GM21526 (cell line): ENCODE measurements around the gene PRSS27.

Experiments used
- ATAC-seq: cut with Tn5 transposase; IDR thresholded peaks from one replicate; pipeline ENCODE4 v1.9.1; 2021; ENCODE audit warnings: moderate library complexity; ENCODE audit not compliant: unreplicated experiment, low FRiP score

The PRSS27 gene

DNA sequence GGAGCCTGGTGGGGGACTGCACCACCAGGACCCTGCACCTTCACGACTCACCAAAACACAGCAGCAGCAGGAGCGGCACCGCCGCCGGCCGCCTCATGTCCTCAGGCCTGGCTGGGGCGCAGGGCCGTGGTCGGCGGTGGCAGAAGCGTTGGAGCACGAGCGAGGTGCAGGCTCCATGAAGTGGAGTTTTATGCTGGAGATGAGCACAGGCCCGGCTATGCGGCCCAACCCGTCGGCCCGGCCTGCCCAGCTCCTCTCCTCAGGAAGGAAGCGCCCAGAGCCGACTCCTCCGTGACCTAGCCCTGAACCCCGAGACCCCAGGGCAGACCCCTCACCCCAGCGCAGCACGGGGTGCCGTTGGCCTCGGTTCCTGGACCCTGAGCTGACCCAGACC is at the start of gene PRSS27:
Gene PRSS27 (minus strand): TSS at position 161 of the 394 bp plus-strand sequence. CDS start 64 bp downstream, at position 97.
- ATAC-seq = no peak

DNA sequence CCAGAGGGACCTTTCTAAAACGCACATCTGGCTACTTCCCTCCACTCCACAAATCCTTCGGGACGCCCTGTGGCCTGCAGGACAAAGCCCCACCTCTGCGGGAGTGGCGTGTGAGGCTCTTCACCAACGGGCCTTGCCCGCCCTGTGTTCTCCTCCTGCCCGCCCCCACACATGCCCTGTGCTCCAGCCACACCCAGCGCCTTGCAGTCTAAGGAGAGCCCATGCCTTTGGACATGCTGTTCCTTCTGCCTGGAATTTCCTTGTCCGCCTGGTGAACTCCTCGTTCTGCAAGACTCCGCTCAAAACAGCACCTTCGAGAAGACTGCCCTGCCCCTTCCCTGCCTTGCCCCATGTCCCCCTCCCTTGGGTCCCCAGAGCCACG is 49.6 kb upstream of the PRSS27 start:
- ATAC-seq = no peak

DNA sequence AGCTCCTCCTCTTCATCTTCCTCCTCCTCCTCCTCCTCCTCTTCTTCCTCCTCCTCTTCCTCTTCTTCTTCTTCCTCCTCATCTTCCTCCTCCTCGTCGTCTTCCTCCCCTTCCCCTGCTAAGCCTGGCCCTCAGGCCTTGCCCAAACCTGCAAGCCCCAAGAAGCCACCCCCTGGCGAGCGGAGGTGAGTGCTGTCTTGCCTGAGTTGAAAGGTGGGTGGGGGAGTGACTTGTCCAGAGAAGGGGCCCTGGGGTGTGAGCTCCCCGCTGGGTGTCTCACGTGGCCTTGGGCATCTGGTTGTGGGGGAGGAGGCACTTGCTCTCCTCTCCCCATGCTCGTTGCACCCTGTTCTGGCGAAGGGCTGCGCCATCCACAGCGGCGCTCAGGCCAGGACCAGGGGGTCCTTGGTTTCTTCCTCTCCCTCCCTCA is 49.1 kb upstream of the PRSS27 start:
- ATAC-seq = no peak

DNA sequence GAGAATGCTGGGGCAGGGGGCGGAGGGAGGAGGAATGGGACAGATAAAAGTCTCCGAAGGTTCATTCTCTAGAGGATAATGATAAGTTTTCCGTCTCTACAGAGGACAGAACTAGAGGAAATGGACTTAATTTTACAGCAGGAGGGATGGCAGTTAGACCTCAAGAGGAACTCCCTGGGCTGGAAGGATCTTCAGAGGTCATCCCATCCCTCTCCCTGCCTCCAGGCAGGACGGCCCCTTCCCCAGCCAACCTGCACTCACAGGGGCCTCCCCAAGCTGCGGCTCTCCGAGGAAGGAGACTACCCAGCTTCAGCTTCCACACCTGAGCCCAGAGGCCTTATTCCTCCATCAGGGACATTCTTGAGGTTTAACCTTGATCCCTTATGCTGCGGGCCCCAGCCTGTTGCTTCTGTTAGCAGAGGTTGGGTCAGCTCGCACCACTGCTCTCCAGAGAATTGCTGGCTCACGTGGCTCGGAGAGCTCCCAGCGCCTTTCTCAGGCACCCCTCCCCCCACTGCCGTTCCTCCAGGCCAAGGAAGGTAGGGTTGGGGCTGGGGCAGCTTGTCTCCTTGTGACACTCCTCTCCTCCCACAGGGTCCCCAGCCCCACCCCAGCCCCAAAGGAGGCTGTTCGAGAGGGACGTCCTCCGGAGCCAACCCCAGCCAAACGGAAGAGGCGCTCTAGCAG is 48.5 kb upstream of the PRSS27 start:
- ATAC-seq = no peak

DNA sequence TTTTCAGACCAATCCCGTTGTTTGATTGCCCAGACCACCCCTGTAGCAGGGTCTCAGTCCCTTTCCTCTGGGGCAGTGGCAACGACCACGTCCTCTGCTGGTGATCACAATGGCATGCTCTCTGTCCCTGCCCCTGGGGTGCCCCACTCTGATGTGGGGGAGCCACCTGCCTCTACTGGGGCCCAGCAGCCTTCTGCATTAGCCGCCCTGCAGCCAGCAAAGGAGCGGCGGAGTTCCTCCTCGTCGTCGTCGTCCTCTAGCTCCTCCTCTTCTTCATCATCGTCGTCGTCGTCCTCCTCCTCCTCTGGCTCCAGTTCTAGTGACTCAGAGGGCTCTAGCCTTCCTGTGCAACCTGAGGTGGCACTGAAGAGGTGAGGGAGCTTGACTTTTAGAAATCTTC is 47.9 kb upstream of the PRSS27 start:
- no peak for ATAC-seq

DNA sequence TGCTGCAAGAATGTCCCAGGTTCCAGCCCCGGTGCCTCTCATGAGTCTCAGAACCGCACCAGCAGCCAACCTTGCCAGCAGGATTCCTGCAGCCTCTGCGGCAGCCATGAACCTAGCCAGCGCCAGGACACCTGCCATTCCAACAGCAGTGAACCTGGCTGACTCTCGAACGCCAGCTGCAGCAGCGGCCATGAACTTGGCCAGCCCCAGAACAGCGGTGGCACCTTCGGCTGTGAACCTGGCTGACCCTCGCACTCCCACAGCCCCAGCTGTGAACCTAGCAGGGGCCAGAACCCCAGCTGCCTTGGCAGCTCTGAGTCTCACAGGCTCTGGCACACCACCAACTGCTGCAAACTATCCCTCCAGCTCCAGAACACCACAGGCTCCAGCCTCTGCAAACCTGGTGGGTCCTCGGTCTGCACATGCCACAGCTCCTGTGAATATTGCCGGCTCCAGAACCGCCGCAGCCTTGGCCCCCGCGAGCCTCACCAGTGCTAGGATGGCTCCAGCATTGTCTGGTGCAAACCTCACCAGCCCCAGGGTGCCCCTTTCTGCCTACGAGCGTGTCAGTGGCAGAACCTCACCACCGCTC is 47.2 kb upstream of the PRSS27 start:
- no peak for ATAC-seq

DNA sequence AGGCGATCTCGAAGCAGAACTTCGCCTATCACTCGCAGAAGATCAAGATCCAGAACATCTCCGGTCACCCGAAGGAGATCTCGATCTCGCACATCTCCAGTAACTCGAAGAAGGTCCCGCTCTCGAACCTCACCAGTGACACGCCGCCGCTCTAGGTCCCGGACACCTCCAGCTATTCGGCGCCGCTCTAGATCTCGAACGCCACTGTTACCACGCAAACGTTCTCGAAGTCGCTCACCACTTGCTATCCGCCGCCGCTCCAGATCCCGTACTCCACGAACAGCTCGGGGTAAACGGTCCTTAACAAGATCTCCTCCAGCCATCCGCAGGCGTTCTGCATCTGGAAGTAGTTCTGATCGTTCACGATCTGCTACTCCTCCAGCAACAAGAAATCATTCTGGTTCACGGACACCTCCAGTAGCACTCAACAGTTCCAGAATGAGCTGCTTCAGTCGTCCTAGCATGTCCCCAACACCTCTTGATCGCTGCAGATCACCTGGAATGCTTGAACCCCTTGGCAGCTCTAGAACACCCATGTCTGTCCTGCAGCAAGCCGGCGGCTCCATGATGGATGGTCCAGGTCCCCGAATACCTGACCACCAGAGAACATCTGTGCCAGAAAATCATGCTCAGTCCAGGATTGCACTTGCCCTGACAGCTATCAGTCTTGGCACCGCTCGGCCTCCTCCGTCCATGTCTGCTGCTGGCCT is 46.6 kb upstream of the PRSS27 start:
- ATAC-seq = no peak

DNA sequence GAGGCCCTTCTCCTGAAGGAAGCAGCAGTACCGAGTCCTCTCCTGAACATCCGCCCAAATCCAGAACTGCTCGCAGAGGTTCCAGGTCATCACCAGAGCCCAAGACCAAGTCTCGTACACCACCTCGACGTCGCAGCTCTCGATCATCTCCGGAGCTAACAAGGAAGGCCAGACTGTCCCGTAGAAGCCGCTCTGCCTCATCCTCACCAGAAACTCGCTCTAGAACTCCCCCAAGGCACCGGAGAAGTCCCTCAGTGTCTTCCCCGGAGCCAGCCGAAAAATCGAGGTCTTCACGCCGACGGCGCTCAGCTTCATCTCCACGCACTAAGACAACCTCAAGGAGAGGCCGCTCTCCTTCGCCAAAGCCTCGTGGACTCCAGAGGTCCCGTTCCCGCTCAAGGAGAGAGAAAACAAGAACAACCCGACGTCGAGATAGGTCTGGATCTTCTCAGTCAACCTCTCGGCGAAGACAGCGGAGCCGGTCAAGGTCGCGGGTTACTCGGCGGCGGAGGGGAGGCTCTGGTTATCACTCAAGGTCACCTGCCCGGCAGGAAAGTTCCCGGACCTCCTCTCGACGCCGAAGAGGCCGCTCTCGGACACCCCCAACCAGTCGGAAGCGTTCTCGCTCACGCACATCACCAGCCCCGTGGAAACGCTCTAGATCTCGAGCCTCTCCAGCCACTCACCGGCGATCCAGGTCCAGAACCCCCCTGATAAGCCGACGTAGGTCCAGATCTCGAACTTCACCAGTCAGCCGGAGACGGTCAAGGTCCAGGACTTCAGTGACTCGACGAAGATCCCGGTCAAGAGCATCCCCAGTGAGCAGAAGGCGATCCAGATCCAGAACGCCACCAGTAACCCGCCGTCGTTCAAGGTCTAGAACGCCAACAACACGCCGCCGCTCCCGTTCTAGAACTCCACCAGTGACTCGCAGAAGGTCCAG is 45.7 kb upstream of the PRSS27 start:
- no peak for ATAC-seq

DNA sequence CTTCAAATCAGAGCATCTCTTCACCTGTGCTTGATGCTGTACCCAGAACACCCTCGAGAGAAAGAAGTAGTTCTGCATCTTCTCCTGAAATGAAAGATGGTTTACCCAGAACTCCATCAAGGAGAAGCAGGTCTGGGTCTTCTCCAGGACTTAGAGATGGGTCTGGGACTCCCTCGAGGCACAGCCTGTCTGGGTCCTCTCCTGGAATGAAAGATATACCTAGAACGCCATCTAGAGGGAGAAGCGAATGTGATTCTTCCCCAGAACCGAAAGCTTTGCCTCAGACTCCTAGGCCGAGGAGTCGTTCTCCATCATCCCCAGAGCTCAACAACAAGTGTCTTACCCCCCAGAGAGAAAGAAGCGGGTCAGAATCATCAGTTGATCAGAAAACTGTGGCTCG is 44.7 kb upstream of the PRSS27 start:
- ATAC-seq = no peak

DNA sequence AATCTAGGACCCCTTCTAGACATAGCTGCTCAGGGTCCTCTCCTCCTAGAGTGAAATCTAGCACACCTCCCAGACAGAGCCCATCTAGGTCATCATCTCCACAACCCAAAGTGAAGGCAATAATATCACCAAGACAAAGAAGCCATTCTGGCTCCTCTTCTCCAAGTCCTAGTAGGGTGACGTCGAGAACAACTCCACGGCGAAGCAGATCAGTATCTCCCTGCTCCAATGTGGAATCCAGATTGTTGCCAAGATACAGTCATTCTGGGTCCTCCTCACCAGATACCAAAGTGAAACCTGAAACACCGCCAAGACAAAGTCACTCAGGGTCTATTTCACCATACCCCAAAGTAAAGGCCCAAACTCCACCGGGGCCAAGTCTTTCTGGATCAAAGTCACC is 43.1 kb upstream of the PRSS27 start:
- ATAC-seq = no peak

DNA sequence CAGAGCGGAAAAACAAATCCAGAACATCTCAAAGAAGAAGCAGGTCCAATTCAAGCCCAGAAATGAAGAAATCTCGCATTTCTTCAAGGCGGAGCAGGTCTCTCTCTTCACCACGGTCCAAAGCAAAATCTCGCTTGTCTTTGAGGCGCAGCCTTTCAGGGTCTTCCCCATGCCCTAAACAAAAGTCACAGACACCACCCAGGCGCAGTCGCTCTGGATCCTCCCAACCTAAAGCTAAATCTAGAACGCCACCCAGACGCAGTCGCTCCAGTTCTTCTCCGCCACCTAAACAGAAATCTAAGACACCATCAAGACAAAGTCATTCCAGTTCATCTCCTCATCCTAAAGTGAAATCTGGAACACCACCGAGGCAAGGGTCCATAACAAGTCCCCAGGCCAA is 42.7 kb upstream of the PRSS27 start:
- ATAC-seq = no peak

DNA sequence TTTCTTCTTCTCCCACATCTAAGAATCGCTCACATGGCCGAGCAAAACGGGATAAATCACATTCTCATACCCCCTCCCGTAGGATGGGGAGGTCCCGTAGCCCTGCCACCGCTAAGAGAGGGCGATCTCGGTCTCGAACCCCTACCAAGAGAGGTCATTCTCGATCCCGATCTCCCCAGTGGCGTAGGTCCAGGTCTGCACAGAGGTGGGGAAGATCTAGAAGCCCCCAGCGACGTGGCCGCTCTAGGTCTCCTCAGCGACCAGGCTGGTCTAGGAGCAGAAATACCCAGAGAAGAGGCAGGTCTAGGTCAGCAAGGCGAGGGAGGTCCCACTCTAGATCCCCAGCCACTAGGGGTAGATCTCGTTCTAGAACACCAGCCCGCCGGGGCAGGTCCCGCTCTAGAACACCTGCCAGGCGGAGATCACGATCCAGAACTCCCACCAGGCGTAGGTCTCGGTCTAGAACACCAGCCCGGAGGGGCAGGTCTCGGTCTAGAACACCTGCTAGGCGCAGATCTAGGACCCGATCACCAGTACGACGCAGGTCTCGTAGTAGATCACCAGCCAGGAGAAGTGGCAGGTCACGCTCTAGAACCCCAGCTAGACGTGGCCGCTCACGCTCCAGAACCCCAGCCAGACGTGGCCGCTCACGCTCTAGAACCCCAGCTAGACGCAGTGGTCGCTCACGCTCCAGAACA is 42.0 kb upstream of the PRSS27 start:
- ATAC-seq = no peak

DNA sequence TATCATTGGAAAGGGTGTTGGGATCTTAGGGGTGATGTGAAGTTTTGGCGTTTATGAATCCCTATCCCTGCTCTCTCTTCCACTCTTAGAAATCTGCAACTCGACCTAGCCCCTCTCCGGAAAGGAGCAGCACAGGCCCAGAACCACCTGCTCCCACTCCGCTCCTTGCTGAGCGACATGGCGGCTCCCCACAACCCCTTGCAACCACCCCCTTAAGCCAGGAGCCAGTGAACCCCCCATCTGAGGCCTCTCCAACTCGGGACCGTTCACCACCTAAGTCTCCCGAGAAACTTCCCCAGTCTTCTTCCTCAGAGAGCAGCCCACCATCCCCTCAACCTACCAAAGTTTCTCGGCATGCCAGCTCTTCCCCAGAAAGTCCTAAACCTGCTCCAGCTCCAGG is 41.4 kb upstream of the PRSS27 start:
- no peak for ATAC-seq

DNA sequence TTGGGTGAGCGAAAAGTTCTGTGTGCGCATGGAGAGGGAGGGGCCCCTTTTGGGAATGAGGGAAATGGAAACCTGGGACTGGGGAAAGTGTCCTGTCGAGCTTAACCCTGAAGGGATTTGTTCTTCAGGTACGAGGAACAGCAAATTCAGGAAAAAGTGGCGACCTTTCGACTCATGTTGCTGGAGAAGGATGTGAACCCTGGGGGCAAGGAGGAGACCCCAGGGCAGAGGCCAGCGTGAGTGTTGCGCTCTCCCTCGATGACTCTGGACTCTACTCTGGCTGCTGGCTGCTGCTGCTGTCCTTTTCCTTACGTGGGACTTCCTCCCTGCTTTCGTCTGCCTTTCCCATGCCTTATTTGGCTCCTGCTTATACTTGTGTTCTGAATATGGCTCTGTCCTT is 37.3 kb upstream of the PRSS27 start:
- ATAC-seq = no peak

DNA sequence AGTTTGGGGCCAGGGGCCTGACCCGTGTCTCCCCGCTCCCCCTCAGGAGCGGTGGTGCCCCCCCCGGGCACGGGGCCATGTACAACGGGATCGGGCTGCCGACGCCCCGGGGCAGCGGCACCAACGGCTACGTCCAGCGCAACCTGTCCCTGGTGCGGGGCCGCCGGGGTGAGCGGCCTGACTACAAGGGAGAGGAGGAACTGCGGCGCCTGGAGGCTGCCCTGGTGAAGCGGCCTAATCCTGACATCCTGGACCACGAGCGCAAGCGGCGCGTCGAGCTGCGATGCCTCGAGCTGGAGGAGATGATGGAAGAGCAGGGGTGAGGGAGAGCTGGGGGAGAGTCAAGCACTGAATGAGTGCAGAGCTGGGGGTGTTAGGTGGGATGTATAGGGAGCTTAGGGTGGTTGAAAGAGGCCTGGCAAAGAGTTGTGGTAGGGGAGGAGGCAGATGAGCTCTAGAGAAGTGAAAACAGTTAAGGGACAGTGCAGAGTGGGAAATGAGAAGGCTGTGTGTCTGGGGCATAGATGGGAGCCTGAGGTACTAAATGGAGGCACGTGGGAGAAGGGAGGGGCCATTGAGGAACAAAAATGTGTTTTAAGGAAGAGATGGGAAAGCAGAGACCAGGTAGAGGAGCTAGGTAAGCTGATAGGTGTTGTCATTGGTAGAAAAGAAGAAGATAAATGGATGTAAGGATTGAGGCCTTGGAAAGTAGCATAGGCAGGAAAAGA is 36.4 kb upstream of the PRSS27 start:
- ATAC-seq = no peak

DNA sequence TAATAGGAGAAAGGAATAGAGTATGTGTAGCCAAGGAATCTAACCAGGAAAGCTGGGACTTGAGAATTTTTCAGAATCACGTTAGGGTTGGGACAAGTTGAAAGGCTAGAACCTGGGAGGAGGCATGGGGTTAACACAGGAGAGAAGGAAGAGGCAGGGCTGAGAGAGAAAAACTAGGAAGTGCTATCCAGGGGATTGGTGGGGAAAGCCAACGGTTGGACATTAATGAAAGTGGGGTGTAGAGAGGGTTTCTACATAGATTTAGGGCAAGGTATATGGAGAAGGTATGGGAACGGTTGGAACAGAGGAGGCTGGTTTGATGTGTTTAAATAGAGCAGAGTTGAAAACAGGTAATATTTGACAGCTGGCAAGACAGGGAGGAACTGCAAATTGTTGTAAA is 35.1 kb upstream of the PRSS27 start:
- no peak for ATAC-seq

DNA sequence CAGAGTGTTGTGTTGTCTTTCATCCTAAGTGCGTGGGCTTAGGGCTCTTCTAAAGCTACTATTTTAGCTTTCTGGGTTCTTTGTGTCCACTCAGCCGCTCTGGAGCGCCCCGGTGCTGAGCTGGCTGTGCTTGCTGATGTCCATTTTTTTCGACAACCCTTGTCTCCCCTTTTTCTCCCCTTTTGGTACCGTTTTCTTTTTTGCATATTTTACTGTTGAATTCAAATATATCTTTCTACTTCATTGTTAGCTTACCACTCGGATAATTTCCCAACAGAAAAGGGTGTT is 33.7 kb upstream of the PRSS27 start:
- ATAC-seq = no peak

DNA sequence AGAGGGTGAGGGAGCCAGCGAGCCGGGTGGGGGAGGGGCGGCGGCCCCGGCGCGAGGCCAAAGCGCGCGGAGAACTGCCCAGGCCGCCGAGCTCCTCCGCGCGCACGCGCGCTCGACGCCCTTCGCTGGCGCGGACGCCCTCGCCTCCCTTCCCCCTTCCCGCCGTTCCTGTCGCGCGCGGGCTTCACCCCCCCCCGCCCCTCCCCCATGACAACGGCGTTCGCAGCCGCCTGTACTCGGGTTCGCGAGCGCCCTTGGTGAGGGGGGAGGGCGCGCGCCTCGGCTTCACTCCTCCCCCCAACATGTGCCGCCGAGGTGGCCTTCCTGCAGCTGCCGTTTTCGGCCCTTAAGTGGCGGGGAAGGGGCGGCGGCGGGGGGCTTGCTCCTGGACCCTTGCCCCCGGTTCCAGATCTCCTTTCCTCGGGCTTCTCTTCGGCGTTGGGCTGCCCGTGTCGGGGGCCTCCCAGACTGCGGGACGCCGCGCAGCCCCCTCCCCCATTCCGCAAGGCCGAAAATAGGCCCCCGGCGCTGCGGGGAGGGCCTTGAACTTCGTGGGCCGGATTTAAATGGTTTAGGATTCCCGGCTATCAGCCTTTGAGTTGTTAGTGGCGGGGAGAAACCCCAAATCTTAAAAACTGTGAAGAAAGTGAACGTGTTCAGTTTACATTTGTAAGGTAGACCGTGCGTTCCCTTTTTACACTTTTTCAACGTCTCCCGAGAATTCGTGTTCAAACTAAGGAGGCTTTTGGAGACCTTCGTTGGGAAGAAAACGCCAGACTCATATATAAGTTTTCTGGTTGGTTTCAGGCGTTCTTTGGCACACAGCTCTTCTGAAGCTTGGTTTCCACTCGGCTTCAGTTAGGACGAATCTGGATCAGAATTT is 33.1 kb upstream of the PRSS27 start:
- peak; percentile 31 for ATAC-seq
